ENCODE data around the gene ZNF683. TPM values are rescaled to one million over a fixed set of nuclear protein-coding genes. Genes with fewer than 3 reads are reported as not detected.

The ZNF683 gene
- total RNA-seq, 2 experiments from 2014 or later, result 0.69 to 1.3 TPM

DNA sequence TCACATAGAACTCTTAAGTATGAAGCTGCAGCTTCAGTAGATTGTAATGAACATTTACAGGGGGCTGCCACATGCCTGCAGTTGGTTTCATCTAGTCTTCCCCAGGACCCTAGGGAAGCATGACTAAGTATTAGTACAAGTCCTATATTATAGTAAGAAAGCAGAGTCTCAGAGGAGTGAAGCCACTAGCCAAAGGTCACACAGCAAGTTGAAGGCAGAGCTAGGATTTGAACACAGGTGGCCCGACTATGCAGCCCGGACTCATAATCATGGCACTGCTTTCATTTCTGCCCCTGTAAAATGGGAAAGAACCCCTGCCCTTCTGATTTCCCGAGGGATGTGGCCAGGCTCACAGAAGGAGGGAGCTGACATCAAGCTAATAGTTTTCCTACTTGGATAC, 10.2 kb downstream of the ZNF683 start:
- Mint-ChIP-seq H3K36me3 (ENCODE audit: low read depth) (no peaks in the 10 kb centered on the region), H3K27ac (no peak overlapping the region), H3K4me1 (ENCODE audit: low read depth) (peaks cover 42% of the 10 kb centered on the region), H3K4me3 (no peak overlapping the region), H3K27me3 (peaks cover 17% of the 10 kb centered on the region), H3K9me3 (no peaks in the 10 kb centered on the region)
- ATAC-seq (no peak), DNase-seq (no peak)
- TF ChIP-seq, protein P1, sequence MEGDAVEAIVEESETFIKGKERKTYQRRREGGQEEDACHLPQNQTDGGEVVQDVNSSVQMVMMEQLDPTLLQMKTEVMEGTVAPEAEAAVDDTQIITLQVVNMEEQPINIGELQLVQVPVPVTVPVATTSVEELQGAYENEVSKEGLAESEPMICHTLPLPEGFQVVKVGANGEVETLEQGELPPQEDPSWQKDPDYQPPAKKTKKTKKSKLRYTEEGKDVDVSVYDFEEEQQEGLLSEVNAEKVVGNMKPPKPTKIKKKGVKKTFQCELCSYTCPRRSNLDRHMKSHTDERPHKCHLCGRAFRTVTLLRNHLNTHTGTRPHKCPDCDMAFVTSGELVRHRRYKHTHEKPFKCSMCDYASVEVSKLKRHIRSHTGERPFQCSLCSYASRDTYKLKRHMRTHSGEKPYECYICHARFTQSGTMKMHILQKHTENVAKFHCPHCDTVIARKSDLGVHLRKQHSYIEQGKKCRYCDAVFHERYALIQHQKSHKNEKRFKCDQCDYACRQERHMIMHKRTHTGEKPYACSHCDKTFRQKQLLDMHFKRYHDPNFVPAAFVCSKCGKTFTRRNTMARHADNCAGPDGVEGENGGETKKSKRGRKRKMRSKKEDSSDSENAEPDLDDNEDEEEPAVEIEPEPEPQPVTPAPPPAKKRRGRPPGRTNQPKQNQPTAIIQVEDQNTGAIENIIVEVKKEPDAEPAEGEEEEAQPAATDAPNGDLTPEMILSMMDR (IDR thresholded peaks at IDR 0.05), result no peak
- ChIA-PET CTCF (interaction anchor here (0.5 to 4.1 kb wide), 13 partner anchors 11 to 160 kb away, joined by 3 to 53 read pairs (median 4); partner anchors contain the start of gene ZNF683), POLR2A (interaction anchor here (1.0 to 1.5 kb wide), 4 partner anchors 35 to 54 kb away, joined by 3 to 4 read pairs (median 4); no protein-coding TSS in a partner anchor)
- intact Hi-C loops (cut with micrococcal nuclease), result no loop called here

DNA sequence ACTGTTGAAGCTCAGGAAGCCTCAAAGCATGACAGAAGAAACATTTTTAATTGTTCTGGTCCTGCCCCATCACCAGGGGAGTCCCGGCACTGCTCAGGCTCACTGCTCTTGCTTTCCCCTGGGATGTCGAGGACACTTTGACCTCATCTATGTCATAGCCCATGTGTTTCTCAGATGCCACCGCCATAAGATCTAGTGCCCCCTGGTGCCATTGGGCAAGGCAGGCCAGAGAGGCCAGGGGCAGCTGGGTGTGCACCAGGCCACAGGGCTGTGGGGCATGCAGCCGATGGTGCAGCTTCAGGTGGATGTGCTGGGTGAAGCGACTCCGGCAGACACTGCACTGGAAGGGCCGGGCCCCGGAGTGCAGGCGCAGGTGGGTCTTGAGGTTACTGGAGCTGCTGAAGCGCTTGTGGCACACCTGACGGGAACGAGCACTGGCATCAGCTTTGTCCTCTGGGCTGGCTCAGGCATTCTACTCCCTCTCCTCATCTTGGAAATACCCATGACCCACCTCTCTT, 10.9 kb downstream of the ZNF683 start:
- POLR2A ChIA-PET, result no interaction called here
- H3K27ac Mint-ChIP-seq, result no peak overlapping the region

DNA sequence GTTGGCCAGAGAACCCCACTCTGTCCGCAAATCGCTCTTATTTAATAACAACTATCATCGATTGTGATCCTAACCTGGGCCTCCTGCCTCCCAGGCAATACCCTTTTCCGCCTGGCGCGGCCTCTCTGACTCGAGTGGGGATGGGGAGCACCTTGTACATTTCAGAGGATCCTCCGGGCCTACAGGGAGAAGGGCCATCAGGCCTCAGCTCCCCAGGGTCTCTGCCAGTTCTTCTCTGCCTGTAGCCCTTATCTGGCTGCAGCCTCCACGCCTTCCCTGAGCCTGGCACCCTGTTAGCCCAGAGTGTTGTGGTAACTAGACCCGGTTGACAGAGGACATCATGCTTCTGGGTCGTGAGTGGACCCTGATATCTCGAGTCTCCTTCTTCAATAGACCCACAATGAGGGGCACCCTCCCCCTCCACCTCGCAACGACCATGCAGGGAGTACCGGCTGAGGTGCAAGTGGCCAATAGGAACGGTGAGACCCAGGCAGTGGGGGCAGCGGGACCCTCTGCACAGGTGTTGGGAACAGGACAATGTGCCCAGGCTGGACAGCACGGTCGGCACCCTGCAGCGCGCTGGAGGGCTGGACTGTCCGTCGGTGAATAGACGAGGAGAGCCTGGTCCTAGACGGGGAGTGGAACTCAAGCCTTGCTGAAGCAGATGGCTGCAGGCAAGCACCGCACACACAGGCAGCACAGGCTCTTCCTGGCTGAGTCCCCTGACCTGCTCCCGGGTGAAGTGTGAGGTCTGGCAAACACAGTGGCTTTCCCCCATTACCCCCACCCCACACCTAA, 11.5 kb downstream of the ZNF683 start:
- intact Hi-C loops (cut with micrococcal nuclease), result no loop called here
- ChIA-PET POLR2A (interaction anchor here (1.0 kb wide), 2 partner anchors 16 to 17 kb away, joined by 4 to 5 read pairs; no protein-coding TSS in a partner anchor), CTCF (interaction anchor here (1.2 to 4.1 kb wide), 7 partner anchors 9 to 85 kb away, joined by 3 to 53 read pairs (median 5); no protein-coding TSS in a partner anchor)
- no peak for ATAC-seq
- TF ChIP-seq, protein P1 (IDR thresholded peaks at IDR 0.05), result no peak
- no peaks in the 10 kb centered on the region for H3K9me3 Mint-ChIP-seq
- peak overlapping the region; percentile 60 for H3K4me3 Mint-ChIP-seq
- H3K27me3 Mint-ChIP-seq, result peaks cover 17% of the 10 kb centered on the region
- DNase-seq, result no peak
- H3K36me3 Mint-ChIP-seq (ENCODE audit: low read depth), result no peaks in the 10 kb centered on the region
- peaks cover 42% of the 10 kb centered on the region for H3K4me1 Mint-ChIP-seq (ENCODE audit: low read depth)
- H3K27ac Mint-ChIP-seq, result no peak overlapping the region

More for the DNA sequence above, 10.9 kb downstream of the ZNF683 start:
- Mint-ChIP-seq H3K9me3 (no peaks in the 10 kb centered on the region), H3K4me1 (ENCODE audit: low read depth) (peaks cover 42% of the 10 kb centered on the region), H3K36me3 (ENCODE audit: low read depth) (no peaks in the 10 kb centered on the region), H3K27me3 (peaks cover 17% of the 10 kb centered on the region), H3K4me3 (no peak overlapping the region)
- intact Hi-C loops (cut with micrococcal nuclease), result no loop called here
- CTCF ChIA-PET, result interaction anchor here (0.5 to 4.1 kb wide), 11 partner anchors 11 to 160 kb away, joined by 3 to 53 read pairs (median 4); partner anchors contain the start of gene ZNF683
- TF ChIP-seq, protein P1 (IDR thresholded peaks at IDR 0.05), result no peak
- no peak for DNase-seq
- ATAC-seq, result no peak

DNA sequence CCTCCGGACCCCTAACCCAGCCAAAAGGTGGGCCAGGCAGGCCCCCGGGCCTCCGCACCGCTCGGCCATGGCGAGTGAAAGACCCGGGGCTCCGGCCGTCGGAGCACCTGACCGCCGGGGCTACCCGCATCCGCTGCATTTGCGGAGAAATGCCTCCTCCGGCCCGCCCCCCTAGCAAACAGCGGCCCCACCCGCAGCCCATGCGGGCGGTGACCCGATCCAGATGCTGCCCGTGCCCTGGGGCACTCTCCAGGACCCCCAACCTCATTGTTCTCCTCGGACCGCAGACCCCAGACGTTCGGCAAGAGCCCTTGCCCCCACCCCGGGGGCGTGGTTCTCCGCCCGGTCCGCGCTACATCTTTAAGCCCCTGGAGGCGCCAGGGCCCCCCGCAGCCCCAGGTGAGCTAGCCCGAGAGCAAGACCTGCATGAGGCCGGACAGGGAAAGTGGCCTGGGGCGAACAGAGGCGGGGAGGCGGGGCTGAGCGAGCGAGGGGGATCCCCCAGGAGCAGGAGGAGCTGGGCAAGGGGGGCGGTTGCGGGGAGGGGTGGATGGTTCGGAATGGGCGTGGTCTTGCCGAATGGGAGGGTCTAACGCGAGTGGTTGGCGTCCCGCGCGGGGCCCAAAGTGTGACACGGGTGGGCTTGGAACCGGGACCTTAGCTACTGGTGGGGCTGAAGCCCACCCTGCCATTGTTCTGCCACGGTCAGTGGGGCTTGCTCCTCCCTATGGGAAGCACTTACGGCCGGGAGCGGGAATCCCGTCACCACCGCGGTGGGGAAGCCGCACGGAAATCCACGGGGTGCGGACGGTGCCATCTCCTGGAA, 12.4 kb downstream of the ZNF683 start:
- peak overlapping the region; percentile 60 for H3K4me3 Mint-ChIP-seq
- H3K4me1 Mint-ChIP-seq (ENCODE audit: low read depth), result peaks cover 42% of the 10 kb centered on the region
- CTCF ChIA-PET, result interaction anchor here (1.2 kb wide), 2 partner anchors 9 to 35 kb away, joined by 3 to 4 read pairs; no protein-coding TSS in a partner anchor
- TF ChIP-seq, protein P1 (IDR thresholded peaks at IDR 0.05), result no peak
- no peaks in the 10 kb centered on the region for H3K9me3 Mint-ChIP-seq
- intact Hi-C loops (cut with micrococcal nuclease), result loop anchor here (5.0 kb wide), 1 partner anchor 32 kb away; no protein-coding TSS in a partner anchor
- POLR2A ChIA-PET, result interaction anchor here (1.0 kb wide), 2 partner anchors 16 to 18 kb away, joined by 4 to 5 read pairs; no protein-coding TSS in a partner anchor
- ATAC-seq (peak; percentile 48), DNase-seq (peak; percentile 74)
- peaks cover 17% of the 10 kb centered on the region for H3K27me3 Mint-ChIP-seq
- peak overlapping the region; percentile 52 for H3K27ac Mint-ChIP-seq
- no peaks in the 10 kb centered on the region for H3K36me3 Mint-ChIP-seq (ENCODE audit: low read depth)

Measured in activated CD8-positive, alpha-beta T cell treated with anti-CD3 and anti-CD28 coated beads for 36 hours (primary cell).